CD4-positive, alpha-beta T cell treated with Interleukin-2 at 100 ng/mL for 4 hours (primary cell): ENCODE measurements around the gene EEPD1.
A peak's percentile ranks its signal among the peaks of the same experiment; 100 is the strongest.
"Not testable (repeated sequence)": the region's sequence is repeated elsewhere in the genome, so short reads cannot be mapped to it uniquely, and the experiment has no call there.

Source experiments
- DNase-seq: peaks from one replicate; pipeline ENCODE4 v3.0.0-alpha.2; 2020; ENCODE audit warnings: low spot score

The EEPD1 gene

DNA sequence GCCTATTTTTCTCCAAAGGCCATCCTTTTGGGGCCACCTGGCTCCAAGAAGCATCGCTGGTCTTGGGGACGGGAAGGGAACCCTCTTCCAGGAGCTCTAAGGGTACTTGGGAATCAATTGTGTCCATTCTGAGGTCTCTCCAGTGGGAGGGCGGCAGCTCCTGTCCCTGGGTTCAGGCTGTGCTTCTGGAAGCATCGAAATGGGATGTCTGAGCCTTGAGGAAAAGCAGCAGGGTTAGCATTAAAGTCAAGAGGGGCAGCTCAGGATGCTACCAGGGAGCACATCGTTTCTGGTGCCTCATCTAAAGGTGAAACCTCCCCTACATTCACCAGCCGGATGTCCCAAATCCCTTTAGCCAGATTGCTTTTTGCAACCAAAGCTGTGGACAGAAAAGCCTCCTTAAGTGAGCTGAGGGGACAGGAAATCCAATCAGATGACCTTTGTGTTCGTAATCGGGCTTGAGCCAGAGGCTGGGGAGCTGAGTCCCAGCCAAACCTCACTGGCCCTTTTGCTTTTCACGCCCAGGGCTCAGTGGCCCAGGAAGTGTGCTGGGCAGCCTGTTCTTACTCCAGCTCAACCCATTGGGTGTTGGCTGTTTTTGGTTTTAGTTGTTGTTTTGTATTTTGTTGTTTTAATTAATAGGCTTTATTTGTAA, 147.8 kb downstream of the EEPD1 start:
- no peak for DNase-seq

DNA sequence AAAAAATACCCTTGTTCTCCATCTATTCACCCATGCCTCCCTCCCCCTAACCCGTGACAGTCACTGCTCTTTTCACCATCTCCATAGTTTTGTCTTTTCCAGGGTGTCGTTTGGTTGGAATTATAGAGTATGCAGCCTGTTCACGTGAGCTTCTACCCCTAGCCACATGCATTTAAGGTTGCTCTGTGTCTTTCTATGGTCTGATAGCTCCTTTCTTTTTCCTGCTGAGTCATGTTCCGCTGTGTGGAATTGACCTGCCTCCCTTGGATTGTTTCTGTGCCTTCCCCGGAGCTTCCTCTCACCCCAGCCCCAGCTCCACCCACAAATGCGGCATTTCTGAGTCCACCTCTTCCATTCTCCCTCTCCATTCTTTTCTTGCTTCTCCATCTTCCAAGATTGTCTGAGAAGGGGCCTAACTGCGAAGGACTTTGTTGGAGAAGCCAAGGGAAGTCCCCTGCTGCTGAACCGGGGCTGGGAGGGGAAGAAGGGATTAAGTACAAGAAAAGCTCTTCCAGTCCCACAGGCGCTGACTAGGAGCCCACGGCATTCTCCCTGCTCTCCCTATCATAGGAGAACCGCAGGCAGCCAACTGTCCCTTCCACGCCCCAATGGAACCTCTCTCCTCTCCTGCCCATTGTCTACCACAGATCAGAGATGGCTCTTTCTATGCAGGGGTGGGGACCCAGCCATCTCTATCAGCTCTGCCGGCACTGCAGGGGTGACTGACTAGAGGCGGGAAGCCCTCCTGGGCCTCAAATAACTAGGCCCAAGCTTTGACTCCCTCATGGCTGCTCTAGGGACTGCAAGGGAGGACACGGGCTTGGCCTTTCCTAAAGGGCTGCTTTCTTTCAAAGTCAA, 149.1 kb downstream of the EEPD1 start:
- no peak for DNase-seq

DNA sequence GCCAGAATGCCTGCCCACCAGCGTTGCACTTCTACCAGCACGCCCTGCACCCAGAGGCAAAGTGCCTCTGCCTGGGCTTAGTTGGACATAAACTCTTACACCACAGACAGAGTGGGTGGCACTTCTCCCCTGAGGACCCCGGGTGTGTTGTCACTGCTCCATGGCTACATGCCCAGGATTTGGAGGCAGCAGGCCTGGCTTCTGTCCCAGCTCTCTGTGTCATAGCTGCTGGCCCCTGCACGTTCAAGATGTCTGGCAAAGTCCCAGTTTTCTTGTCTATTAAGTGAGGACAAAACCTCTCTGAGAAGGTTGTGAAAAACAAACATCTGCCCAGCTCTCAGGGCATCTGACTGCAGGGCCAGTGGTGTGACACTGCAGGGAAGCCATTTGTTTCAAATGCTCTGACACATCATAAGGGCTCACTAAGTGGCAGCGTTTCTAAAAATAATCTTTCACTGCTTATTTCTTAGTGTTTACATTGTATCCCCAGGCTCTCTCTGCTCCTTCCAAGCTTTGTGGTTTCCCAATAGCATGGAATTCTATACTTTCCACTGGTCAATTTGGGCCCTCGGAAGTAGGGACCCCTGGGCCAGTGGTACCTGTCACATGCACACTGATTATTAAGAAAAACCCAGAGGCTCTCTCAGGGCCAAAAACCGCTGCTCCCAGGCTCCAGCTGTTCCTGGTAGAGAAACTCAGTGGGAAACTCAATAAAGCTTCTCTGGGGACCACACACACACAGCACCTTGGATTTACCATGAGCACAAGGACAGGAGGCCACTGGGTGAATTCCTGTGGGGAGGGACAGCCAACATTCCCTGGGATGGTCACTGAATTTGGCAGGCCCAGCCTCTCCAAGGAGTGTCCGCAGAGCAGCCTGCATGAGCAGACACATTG, 150.4 kb downstream of the EEPD1 start:
- DNase-seq = no peak

DNA sequence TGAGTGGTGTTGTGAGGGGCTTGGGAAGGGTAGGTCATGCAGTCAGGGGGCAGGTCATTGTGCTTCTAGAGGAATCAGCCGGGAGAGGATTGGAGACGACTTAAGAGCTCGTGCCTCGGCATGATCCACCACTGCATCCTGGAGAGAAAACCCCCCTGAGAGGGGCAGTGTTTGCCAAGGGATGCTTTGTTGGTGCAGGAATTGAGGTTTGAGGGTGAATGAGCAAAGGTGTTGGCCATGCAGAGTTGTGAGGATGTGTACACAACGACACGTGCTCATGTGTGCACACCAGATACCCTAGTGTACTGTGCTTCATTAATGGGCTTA, 151.0 kb downstream of the EEPD1 start:
- DNase-seq = no peak

DNA sequence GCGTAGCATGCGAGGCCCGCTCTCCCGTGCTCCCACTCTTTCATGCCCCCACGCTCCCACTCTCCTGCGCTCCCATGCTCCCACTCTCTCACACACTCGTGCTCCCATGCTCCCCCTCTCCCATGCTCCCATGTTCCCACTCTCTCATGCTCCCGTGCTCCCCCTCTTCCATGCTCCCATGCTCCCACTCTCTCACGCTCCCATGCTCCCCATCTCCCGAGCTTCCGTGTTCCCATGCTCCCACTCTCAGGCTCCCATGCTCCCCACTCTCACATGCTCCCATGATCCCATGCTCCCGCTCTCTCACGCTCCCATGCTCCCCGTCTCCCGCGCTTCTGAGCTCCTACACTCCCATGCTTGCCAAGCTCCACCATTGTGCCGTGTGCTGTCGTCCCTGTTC, 152.2 kb downstream of the EEPD1 start:
- DNase-seq = no peak

DNA sequence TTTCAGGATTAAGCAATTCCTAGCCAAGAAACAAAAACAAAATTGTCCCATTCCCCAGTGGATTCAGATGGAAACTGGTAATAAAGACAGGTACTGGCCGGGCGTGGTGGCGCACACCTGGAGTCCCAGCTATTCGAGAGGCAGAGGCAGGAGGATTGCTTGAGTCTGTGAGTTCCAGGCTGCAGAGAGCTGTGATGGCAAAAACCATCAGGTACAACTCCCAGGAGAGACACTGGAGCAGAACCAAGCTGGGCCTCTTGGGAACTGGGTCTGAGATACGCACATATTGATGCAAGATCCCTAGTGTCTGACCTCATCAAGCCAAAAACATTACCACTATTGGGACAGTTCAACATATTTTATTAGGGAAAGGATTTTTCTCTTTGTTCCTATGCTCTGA, 152.6 kb downstream of the EEPD1 start:
- DNase-seq = no peak

DNA sequence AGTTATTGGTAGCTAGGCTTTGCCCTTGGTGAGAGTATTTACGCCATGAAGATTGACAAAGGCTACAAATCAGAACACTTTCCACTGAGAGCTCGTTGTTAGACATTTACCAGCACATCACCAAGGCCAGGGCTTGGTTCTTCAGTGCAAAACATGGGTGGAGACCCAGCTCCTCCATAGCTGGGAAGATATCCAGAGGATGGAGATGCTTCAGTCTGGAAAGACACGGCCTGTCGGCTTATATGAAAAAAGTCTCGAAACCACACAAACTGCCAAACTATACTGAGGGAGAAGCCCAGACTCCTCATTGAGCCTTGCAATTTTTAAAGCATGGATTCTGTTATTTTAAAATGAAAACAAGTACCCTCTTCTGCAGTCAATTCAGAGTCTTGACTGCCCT, 153.2 kb downstream of the EEPD1 start:
- DNase-seq = no peak

DNA sequence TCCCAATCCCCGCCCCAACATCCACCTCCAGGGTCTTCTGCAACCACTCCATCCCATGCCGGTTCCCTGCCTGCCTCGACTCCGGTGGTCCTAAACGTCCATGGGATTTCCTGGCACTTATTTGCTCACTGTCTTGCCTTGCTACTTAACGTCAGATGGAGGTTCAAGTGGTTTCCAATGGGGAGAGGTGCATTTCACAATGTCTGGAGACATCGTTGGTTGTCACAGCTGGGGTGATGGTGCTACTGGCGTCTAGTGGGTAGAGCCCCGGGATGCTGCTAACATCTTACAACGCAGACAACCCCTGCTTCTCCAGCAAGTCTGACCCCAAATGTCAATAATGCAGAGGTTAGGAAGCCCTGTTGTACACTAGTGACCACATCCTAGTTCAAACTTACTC, 153.7 kb downstream of the EEPD1 start:
- no peak for DNase-seq

DNA sequence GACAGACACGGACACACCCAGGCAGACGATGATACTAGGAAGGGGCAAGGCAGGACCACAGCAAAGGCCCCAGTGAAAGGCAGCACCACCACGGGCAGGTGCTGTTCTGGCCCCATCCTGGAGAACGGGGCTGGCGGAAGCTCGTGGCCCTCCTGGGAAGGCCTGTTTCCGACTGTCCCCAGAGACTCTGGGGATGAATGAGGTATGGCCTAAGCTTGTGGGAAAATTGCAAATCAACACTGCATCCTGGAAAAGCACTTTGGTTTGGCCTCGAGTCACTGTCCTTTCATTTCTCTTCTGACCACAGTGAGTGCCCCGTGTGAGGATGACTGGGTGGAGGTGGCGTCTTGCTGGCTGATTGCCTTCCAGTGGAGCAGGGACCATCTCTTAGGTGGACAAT, 155.0 kb downstream of the EEPD1 start:
- DNase-seq = no peak

DNA sequence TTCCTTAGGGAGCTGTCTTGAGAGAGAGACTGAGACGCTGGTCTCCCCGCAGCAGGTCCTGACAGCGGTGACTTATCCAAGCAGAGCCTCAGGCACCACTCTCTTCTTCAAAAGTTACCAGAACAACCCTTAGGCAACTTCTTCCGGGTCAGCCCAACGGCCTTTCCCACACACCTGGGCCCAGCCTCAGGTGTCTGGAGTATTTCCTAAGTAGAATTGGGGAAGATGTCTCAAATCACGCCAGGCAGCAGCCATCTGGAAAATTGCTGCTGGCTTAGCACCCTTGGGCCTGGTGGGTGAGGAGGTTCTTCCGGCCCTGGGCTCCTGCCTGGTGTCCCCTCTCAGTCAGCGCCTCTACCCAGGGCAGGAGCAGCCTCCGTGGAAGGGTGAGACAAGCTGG, 156.2 kb downstream of the EEPD1 start:
- no peak for DNase-seq

DNA sequence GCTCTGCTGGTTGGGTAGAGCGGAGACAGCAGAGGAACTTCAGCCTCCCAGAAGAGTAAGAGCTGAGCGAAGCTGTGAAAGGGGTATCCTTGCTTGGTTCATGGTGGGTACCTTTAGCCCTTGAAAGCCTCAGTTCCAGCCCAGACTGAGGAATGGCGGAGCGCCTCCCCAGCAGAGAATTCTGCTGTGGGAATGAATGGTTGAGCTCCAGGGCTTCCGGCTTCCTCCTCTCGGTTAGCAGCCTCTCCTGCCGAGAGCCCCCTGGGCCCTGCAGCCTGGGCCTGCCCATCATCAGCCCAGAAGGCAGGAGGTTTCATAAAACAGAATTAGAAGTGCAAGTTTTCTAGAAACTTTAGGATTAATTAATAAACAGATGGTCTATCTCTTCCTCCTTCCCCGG, 156.7 kb downstream of the EEPD1 start:
- no peak for DNase-seq

DNA sequence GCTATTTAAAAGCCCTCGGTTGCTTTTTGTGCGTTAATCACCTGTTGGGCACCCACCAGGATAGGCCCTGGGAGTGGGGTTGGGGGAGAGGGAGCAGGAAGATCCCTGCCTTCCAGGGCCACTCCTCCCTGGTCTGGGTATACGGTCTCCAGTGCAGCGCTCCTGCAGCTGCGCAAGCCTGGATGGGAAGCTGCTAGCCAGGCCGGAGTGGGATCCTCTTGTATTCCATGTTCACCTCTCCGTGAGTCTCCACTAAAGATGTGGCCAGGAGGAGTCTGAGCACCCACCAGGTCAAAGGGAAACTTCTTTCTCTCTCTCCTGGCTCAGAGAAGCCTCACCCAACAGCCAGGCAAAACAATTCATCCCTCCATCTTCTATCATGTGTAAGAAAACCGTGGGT, 157.8 kb downstream of the EEPD1 start:
- DNase-seq = no peak

DNA sequence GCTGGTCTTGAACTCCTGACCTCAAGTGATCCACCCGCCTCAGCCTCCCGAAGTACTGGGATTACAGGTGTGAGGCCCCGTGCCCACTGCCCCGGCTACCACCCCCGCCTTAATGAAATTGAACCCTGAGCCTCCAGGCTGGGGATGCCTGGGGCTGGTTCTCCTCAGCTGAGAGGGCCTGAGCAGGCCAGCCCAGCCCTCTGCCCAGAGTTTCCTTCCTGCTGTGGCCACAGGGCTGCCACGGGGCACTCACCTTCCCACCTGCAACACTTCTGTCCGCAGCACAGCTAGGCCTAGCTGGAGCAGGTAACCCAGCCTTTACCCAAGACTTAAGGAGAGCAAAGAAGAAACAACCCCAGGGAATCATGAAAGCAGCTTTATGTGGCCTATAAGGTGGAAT, 158.5 kb downstream of the EEPD1 start:
- DNase-seq = no peak

DNA sequence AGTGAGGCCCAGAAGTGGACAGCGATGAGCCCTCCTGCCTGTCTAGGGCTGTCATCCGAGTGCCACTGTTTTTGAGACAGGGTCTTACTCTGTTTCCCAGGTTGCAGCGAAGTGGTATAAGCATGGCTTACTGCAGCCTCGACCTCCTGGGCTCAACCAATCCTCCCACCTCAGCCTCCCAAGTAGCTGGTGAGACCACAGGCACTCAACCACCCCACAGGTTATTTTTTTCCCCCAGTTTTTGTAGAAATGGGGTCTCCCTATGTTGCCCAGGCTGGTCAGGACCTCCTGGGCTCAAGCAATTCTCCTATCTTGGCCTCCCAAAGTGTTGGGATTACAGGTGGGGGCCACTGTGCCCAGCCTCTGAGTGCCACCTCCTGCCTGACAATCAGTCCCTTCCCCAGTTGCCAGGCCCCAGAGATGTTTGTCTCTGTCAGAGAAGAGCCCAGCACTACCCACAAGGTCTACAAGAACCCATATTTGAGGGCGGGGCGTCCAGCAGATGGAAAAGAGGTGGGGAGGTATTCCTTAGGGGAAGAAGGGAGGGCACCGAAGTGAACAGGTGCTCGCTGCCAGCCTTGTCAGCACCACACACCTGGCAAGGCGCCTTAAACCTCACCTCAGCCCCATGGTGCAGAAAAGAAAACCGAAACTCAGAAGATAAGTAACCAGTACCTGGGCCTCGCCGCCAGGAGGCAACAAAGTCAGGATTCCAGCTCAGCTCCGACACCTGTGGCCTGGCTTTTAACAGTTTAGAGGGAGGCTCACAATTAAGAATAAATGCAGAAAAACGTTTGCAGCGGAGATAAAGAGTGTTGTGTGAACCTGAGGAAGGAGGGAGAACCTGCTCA, 159.2 kb downstream of the EEPD1 start:
- DNase-seq = peak; percentile 46

DNA sequence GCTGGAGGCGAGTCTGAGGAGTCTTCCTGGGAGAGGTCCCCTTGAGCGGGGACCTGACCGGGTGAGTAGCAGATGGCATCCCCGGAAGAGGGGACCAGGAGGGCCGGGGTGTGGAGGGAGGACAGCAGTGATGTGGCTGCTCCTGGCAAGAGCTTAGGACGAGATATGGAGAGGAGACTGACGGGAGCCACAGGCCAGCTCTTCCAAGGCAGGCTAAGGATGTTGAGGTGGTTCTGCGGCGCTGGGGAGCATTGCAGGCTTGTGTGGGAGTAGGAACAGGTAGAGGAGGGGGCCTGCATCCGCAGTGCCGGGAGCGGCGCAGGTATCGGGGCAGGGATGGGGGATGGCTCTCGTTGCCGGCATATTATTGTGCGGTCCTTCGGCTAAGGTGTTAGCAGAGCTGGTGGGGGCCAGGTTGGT, 159.9 kb downstream of the EEPD1 start:
- no peak for DNase-seq

DNA sequence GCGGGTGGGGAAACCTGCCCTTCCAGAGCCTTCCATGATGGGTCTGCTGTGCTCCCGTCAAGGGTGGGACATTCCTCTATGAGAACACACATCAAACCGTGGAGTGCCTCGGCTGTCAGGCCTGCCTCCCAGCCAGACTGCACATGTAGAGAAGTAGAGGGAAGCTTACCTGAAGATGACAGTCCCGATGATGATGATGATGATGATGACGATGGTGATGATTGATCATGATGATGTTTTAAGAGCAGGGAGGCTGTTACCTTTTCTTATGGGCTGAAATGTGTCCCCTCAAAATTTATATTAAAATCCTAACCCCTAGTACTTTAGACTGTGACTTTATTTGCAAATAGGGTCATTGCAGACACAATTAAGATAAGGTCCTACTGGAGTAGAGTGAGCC, 160.6 kb downstream of the EEPD1 start:
- no peak for DNase-seq

DNA sequence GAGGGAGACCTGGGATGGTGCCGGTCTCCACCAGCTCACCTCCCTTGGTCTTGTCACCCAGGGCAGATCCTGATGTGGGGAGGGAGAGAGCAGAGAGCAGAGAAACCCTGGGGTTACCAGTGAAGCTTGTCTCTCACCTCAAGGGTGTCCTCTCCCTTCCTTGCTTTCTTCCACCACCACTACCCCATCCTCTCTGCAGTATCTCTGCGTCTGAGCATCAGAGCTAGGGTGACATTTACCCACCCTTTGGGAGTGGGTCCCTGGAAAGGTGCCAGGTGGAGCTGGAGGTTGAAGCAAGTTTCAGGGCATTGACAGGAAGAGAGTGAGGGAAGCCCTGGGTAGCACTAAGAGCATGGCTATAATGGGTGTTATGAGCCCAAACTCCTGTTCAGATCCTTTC, 161.4 kb downstream of the EEPD1 start:
- no peak for DNase-seq

DNA sequence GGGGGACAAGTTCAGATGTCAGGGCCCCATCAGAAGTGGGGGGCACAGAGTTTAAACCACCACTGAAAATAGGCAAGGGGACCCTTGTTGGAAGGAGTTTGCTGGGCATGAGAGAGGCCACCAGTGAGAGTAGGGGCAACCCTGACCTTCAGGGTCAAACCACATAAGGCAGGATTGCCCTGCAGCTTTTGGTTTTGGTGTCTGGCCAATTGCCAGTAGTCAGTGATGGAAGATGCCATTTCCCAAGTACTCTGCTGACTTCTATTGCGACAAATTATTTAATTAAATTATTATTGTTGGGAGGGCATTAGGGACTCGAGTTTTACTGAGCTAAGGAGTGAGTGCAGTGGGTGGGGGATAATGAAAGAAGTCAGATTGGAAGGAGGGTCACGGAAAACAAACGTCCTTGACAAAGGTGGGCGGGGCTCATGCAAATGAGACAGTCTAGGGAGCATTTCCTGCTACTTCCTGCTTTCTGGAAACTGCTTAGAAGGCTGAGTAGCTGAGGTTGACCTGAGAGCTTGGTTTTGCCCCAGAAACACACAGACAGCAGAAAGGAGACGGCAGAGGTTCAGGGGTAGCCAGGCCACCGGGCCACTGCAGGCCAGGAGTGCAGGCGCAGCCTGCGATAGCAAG, 162.4 kb downstream of the EEPD1 start:
- no peak for DNase-seq

DNA sequence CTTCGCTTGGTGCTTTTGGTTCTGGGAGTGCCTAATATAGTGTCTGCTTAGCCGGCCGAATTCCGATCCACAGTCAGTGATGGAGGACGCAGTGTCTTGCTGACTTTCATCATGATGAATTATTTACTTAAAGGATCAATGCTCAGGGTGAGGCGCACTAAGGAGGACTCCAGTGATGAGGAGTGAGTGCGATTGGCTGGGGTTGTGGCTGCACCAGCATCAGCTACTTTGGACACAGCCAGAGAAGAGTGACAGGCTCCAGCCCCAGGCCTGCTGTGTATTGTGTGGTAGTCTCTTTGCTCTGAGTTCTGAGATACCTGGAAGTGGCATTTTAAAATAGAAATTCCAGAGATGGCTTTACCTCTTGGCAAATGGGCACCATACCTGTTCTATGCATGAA, 163.3 kb downstream of the EEPD1 start:
- DNase-seq = no peak

DNA sequence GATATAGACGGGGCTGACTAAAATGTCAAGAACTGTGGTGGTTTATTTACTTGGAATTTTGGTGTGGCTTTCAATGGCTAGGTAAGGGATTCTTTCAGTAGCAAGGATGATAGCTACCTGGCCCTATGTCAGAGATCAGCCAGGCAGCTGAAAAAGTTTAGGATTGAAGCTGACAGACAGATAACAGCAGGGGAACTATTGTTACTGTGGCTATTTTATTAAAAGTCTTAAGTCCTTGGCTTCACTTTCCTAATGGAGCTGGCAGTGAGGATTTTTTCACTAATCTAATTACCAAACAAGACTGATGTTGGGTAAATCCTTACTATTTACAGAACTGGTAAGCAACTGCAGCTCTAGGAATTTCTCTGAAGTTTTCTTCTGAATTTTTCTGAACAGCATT, 164.2 kb downstream of the EEPD1 start:
- no peak for DNase-seq

DNA sequence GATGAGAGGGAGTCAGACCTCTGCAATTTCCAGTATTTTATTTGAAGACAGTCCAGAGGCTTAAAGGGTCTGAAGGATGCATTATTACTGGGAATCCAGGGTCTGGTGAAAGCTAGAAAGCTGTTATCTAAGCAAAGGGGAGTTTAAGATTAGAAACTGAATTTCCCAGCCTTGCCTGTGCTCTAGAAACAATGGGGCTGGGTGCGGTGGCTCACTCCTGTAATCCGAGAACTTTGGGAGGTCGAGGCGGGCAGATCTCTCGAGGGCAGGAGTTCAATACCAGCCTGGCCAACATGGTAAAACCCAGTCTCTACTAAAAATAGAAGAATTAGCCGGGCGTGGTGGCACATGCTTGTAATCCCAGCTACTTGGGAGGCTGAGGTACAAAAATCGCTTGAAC, 165.1 kb downstream of the EEPD1 start:
- no peak for DNase-seq

DNA sequence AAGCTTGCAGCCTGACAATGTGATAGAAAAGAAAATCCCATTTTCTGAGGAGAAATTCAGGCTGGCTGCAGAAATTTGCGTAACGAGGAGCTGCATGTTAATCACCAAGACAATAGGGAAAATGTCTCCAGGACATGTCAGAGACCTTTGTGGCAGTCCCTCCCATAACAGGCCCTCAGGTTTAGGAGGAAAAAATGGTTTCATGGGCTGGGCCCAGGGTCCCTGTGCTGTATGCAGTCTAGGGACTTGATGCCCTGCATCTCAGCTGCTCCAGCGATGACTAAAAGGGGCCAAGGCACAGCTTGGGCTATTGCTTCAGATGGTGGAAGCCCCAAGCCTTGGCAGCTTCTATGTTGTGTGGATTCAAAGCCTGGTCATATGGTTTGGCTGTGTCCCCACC, 168.2 kb downstream of the EEPD1 start:
- not testable (repeated sequence) for DNase-seq
